ENCODE data around the gene ACP7.

GRCh38 chr19:39098365-39099269 lies 14.4 kb downstream of the ACP7 start:
- TF ChIP-seq, protein P1, sequence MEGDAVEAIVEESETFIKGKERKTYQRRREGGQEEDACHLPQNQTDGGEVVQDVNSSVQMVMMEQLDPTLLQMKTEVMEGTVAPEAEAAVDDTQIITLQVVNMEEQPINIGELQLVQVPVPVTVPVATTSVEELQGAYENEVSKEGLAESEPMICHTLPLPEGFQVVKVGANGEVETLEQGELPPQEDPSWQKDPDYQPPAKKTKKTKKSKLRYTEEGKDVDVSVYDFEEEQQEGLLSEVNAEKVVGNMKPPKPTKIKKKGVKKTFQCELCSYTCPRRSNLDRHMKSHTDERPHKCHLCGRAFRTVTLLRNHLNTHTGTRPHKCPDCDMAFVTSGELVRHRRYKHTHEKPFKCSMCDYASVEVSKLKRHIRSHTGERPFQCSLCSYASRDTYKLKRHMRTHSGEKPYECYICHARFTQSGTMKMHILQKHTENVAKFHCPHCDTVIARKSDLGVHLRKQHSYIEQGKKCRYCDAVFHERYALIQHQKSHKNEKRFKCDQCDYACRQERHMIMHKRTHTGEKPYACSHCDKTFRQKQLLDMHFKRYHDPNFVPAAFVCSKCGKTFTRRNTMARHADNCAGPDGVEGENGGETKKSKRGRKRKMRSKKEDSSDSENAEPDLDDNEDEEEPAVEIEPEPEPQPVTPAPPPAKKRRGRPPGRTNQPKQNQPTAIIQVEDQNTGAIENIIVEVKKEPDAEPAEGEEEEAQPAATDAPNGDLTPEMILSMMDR (IDR thresholded peaks at IDR 0.05; ENCODE audit: insufficient read depth, low read length, poor library complexity, severe bottlenecking): no peak
- no peak for TF ChIP-seq EZH2phosphoT487 (conservative IDR thresholded peaks at IDR 0.05; ENCODE audit: low read length)
